WTC11 (cell line): ENCODE measurements around the gene ZNF689. TPM values are rescaled to one million over a fixed set of nuclear protein-coding genes. Genes with fewer than 3 reads are reported as not detected.

Experiments
- ATAC-seq: fragments of 200-7000 bp; cut with Tn5 transposase; 2 replicates; pipeline ENCODE4 v1.10.0; 2021; ENCODE audit warnings: mild to moderate bottlenecking, moderate library complexity
- CTCF ChIA-PET: fragments of 300-600 bp; sonication (Branson Sonifier 250); formaldehyde crosslinking; loops from one replicate; lab custom pipeline; 2021; ENCODE audit warnings: antibody characterized with exemption; lab: Charles Lee
- POLR2A ChIA-PET: fragments of 350-600 bp; sonication (Branson Sonifier 250); formaldehyde crosslinking; loops from one replicate; lab custom pipeline; 2021; ENCODE audit warnings: antibody characterized with exemption; lab: Charles Lee
- DNase-seq: peaks from one replicate; pipeline ENCODE4 v3.0.0; 2021; ENCODE audit warnings: low spot score
- H3K27ac Mint-ChIP-seq: 2 replicates; pipeline ENCODE4 v1.8.0; 2021; ENCODE audit warnings: mixed read lengths
- H3K27me3 Mint-ChIP-seq: 2 replicates; pipeline ENCODE4 v1.8.0; 2021; ENCODE audit warnings: low read depth, mild to moderate bottlenecking, moderate library complexity, mixed read lengths
- H3K36me3 Mint-ChIP-seq: 2 replicates; pipeline ENCODE4 v1.8.0; 2021; ENCODE audit warnings: mixed read lengths
- H3K4me1 Mint-ChIP-seq: 2 replicates; pipeline ENCODE4 v1.8.0; 2022; ENCODE audit warnings: mixed read lengths
- H3K4me3 Mint-ChIP-seq: 2 replicates; pipeline ENCODE4 v1.8.0; 2021; ENCODE audit warnings: mild to moderate bottlenecking, moderate library complexity, mixed read lengths
- H3K9me3 Mint-ChIP-seq: 2 replicates; pipeline ENCODE4 v1.8.0; 2021; ENCODE audit warnings: mixed read lengths
- ATF2 ChIP-seq: sonication (generic); formaldehyde crosslinking; IDR thresholded peaks from 2 replicates; pipeline ENCODE4 v1.8.1; 2022; ENCODE audit warnings: low read depth, missing genetic modification reagents, borderline replicate concordance
- CREB1 ChIP-seq: sonication (generic); formaldehyde crosslinking; IDR thresholded peaks from 2 replicates; pipeline ENCODE4 v1.8.0; 2023; ENCODE audit warnings: mild to moderate bottlenecking, missing genetic modification reagents
- E2F4 ChIP-seq: sonication (generic); formaldehyde crosslinking; IDR thresholded peaks from 2 replicates; pipeline ENCODE4 v1.8.1; 2022; ENCODE audit warnings: low read depth, mild to moderate bottlenecking, moderate library complexity, missing genetic modification reagents, borderline replicate concordance
- ESRRA ChIP-seq: sonication (generic); formaldehyde crosslinking; IDR thresholded peaks from 2 replicates; pipeline ENCODE4 v1.8.1; 2022; ENCODE audit warnings: mild to moderate bottlenecking, missing genetic modification reagents, borderline replicate concordance
- FOXJ3 ChIP-seq: sonication (generic); formaldehyde crosslinking; IDR thresholded peaks from 2 replicates; pipeline ENCODE4 v1.9.0; 2021; ENCODE audit warnings: missing genetic modification reagents, mild to moderate bottlenecking, borderline replicate concordance
- NFATC4 ChIP-seq: fragments of 250-450 bp; sonication (Bioruptor Pico); IDR thresholded peaks from 2 replicates; pipeline ENCODE4 v1.9.0; 2021; ENCODE audit warnings: mild to moderate bottlenecking
- NR2C2 ChIP-seq: sonication (generic); formaldehyde crosslinking; IDR thresholded peaks from 2 replicates; pipeline ENCODE4 v1.8.0; 2022; ENCODE audit warnings: mild to moderate bottlenecking, missing genetic modification reagents
- PREB ChIP-seq: sonication (generic); formaldehyde crosslinking; IDR thresholded peaks from 2 replicates; pipeline ENCODE4 v1.8.1; 2022; ENCODE audit warnings: mild to moderate bottlenecking, missing genetic modification reagents, moderate library complexity, borderline replicate concordance
- SP1 ChIP-seq: sonication (generic); formaldehyde crosslinking; conservative IDR thresholded peaks from 2 replicates; pipeline ENCODE4 v1.8.1; 2022; ENCODE audit warnings: missing genetic modification reagents
- STAT6 ChIP-seq: sonication (generic); formaldehyde crosslinking; conservative IDR thresholded peaks from 2 replicates; pipeline ENCODE4 v1.8.1; 2023; ENCODE audit warnings: mild to moderate bottlenecking, low read depth, missing genetic modification reagents, moderate library complexity
- USF2 ChIP-seq: sonication (generic); formaldehyde crosslinking; IDR thresholded peaks from 2 replicates; pipeline ENCODE4 v1.8.1; 2023; ENCODE audit warnings: mild to moderate bottlenecking, missing genetic modification reagents, moderate library complexity
- ZMAT4 ChIP-seq: fragments of 250-450 bp; sonication (Bioruptor Pico); IDR thresholded peaks from 2 replicates; pipeline ENCODE4 v1.9.0; 2021; ENCODE audit warnings: mild to moderate bottlenecking
- ZNF263 ChIP-seq: sonication (generic); formaldehyde crosslinking; IDR thresholded peaks from 2 replicates; pipeline ENCODE4 v1.8.1; 2022; ENCODE audit warnings: low read depth, mild to moderate bottlenecking, moderate library complexity, missing genetic modification reagents
- ZNF425 ChIP-seq: fragments of 250-450 bp; sonication (Bioruptor Pico); conservative IDR thresholded peaks from 2 replicates; pipeline ENCODE4 v1.9.0; 2021; ENCODE audit warnings: mild to moderate bottlenecking
- ZSCAN18 ChIP-seq: fragments of 250-450 bp; sonication (Bioruptor Pico); IDR thresholded peaks from 2 replicates; pipeline ENCODE4 v2.1.2; 2022; ENCODE audit warnings: mild to moderate bottlenecking, moderate library complexity
- total RNA-seq: library from RNA; stranded (reverse); gene quantifications from 3 replicates; pipeline ENCODE4 v1.2.3, GENCODE V29; 2021

Gene ZNF689
- total RNA-seq, 1 experiment from 2014 or later: 13.2 TPM

GRCh38 chr16:30621765-30622164, 11.6 kb upstream of the ZNF689 start:
- Mint-ChIP-seq H3K4me3 (no peak overlapping the region), H3K9me3 (no peaks in the 10 kb centered on the region), H3K27ac (no peak overlapping the region), H3K27me3 (peaks cover 55% of the 10 kb centered on the region), H3K36me3 (no peaks in the 10 kb centered on the region), H3K4me1 (0 out of 2 replicates have a peak, but pooled peaks cover 3% of the 10 kb centered on the region)
- POLR2A ChIA-PET: no interaction called here
- CTCF ChIA-PET: interaction anchor here (1.2 to 1.3 kb wide), 2 partner anchors 23 to 192 kb away, joined by 3 to 4 read pairs; partner anchors contain the start of gene DCTPP1
- no peak for DNase-seq
- no peak for TF ChIP-seq ZNF425 (CRISPR knock-in tag)
- TF ChIP-seq ATF2 (CRISPR knock-in tag): no peak
- no peak for TF ChIP-seq PREB (CRISPR knock-in tag)
- no peak for TF ChIP-seq ZNF263 (CRISPR knock-in tag)
- TF ChIP-seq USF2 (CRISPR knock-in tag): no peak
- no peak for TF ChIP-seq ZMAT4 (CRISPR knock-in tag)
- no peak for TF ChIP-seq STAT6 (CRISPR knock-in tag)
- no peak for TF ChIP-seq SP1 (CRISPR knock-in tag)
- no peak for TF ChIP-seq CREB1 (CRISPR knock-in tag)
- no peak for TF ChIP-seq ESRRA (CRISPR knock-in tag)
- TF ChIP-seq NR2C2 (CRISPR knock-in tag): no peak
- TF ChIP-seq FOXJ3 (CRISPR knock-in tag): no peak
- TF ChIP-seq E2F4 (CRISPR knock-in tag): no peak
- no peak for TF ChIP-seq NFATC4 (CRISPR knock-in tag)
- TF ChIP-seq ZSCAN18 (CRISPR knock-in tag): no peak
- no peak for ATAC-seq
